ENCODE results near the gene NKAIN4. TPM values are rescaled to one million over a fixed set of nuclear protein-coding genes. Genes with fewer than 3 reads are reported as not detected.

The NKAIN4 gene
- total and polyA plus RNA-seq, 2 experiments from 2014 or later: 12.6 to 13.2 TPM

DNA sequence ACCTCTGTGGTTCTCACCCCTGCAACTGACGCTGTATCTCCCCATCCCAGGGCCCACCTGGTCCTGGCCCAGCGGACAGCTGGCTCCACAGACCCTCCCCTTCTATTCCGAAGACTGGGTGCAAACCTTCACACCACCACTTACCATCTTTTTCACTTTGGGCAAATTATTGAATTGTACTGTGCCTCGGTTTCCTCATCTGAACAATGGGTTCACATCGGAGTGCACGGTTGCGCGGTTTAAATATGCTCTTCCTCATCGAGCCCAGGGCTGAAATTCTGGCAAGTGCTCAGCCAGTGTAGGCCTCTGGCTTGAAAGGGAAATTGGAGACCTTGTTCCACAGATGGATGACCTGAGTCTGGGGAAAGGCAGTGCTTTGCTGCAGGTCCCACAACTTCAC lies 15.5 kb upstream of the NKAIN4 start:
- Histone ChIP-seq H3K27ac (ENCODE audit: low read depth) (no peak overlapping the region), H3F3A (replicated peaks; ENCODE audit: low read depth) (no peaks in the 10 kb centered on the region), H3K79me2 (replicated peaks; ENCODE audit: insufficient read depth) (peaks cover 20% of the 10 kb centered on the region), H2AFZ (no peak overlapping the region), H3K4me2 (no peak overlapping the region), H3K9me2 (ENCODE audit: insufficient read depth) (no peaks in the 10 kb centered on the region), H3K4me3 (no peak overlapping the region), H3K27me3 (ENCODE audit: insufficient read depth) (no peaks in the 10 kb centered on the region), H3K36me3 (ENCODE audit: insufficient read depth) (no peaks in the 10 kb centered on the region), H3K4me1 (ENCODE audit: insufficient read depth) (peaks cover 8% of the 10 kb centered on the region; the same call in 1 of the 2 replicates), H4K20me1 (replicated peaks; ENCODE audit: insufficient read depth) (peaks cover 10% of the 10 kb centered on the region; the same call in 1 of the 2 replicates)
- ATAC-seq (no peak), DNase-seq (ENCODE audit: low spot score) (no peak)
- TF ChIP-seq NANOG (IDR thresholded peaks at IDR 0.05; ENCODE audit: borderline replicate concordance) (no peak), STAT1 (IDR thresholded peaks at IDR 0.05; ENCODE audit: unreplicated experiment) (no peak), ZNF331 (CRISPR knock-in tag; IDR thresholded peaks at IDR 0.05; ENCODE audit: low read depth) (no peak), EZH2 (IDR thresholded peaks at IDR 0.05; ENCODE audit: low read depth, unreplicated experiment) (no peak)
- TF ChIP-seq, protein P1, sequence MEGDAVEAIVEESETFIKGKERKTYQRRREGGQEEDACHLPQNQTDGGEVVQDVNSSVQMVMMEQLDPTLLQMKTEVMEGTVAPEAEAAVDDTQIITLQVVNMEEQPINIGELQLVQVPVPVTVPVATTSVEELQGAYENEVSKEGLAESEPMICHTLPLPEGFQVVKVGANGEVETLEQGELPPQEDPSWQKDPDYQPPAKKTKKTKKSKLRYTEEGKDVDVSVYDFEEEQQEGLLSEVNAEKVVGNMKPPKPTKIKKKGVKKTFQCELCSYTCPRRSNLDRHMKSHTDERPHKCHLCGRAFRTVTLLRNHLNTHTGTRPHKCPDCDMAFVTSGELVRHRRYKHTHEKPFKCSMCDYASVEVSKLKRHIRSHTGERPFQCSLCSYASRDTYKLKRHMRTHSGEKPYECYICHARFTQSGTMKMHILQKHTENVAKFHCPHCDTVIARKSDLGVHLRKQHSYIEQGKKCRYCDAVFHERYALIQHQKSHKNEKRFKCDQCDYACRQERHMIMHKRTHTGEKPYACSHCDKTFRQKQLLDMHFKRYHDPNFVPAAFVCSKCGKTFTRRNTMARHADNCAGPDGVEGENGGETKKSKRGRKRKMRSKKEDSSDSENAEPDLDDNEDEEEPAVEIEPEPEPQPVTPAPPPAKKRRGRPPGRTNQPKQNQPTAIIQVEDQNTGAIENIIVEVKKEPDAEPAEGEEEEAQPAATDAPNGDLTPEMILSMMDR (conservative IDR thresholded peaks at IDR 0.05; ENCODE audit: low read depth in 2 of 2): no peak
- peaks cover 19% of the 10 kb centered on the region for H3K27me3 Mint-ChIP-seq (ENCODE audit: insufficient read depth, low read depth, poor library complexity)
- no peak overlapping the region for H3K27ac Mint-ChIP-seq
- H3K4me1 Mint-ChIP-seq: peaks cover 11% of the 10 kb centered on the region
- H3K36me3 Mint-ChIP-seq (ENCODE audit: low read depth): no peaks in the 10 kb centered on the region; the same call in 2 of the 3 replicates
- no peaks in the 10 kb centered on the region for H3K9me3 Mint-ChIP-seq
- no peak overlapping the region; the same call in 2 of the 3 replicates for H3K4me3 Mint-ChIP-seq

DNA sequence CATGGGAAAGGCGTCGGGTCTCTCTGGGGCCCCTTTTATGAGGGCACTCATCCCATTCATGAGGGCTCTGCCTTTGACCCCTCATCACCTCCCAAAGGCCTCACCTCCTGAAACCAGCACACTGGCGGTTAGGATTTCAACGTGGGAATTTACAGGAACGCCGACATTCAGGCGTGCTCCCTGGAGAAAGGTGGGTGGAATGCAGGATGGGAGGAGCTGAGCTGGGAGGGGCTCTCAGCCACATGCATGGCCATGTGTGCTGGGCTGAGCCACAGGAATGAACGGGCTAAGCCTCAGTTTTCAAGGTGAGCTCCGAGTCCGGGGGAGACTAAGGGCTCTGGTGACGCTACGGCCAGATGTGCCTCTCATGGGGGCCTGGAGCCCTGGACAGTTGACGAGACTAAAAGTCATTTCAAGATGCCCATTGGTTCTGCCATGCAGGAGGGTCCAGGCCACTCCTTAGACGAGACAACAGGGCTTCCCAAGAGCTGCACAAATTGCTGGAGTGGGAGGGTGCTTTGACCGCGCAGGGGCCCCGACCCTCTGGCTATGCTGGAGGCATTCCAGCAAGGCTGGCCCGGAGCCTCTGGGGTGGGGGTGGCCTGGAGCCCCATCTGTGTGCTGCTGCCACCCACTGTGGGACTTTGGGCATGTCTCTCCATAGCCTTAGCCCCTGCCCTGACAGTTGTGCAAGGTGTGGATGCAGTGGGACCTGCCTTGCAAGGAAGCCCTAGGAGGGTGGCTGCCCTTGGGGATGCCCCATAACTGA lies 14.6 kb upstream of the NKAIN4 start:
- H3F3A ChIP-seq (replicated peaks; ENCODE audit: low read depth): no peaks in the 10 kb centered on the region
- H3K4me2 ChIP-seq: no peak overlapping the region
- peaks cover 5% of the 10 kb centered on the region; the same call in 1 of the 2 replicates for H4K20me1 ChIP-seq (replicated peaks; ENCODE audit: insufficient read depth)
- peaks cover 11% of the 10 kb centered on the region for H3K79me2 ChIP-seq (replicated peaks; ENCODE audit: insufficient read depth)
- DNase-seq (ENCODE audit: low spot score) (peak; percentile 45), ATAC-seq (peak; percentile 17)
- Mint-ChIP-seq H3K27ac (no peak overlapping the region), H3K27me3 (ENCODE audit: insufficient read depth, low read depth, poor library complexity) (peaks cover 20% of the 10 kb centered on the region), H3K4me3 (no peak overlapping the region), H3K9me3 (no peaks in the 10 kb centered on the region), H3K36me3 (ENCODE audit: low read depth) (no peaks in the 10 kb centered on the region; the same call in 2 of the 3 replicates), H3K4me1 (peaks cover 10% of the 10 kb centered on the region)
- no peaks in the 10 kb centered on the region for H3K9me2 ChIP-seq (ENCODE audit: insufficient read depth)
- no peak overlapping the region for H3K27ac ChIP-seq (ENCODE audit: low read depth)
- H3K4me3 ChIP-seq: no peak overlapping the region
- H3K4me1 ChIP-seq (ENCODE audit: insufficient read depth): peaks cover 6% of the 10 kb centered on the region; the same call in 1 of the 2 replicates
- H3K36me3 ChIP-seq (ENCODE audit: insufficient read depth): no peaks in the 10 kb centered on the region
- H2AFZ ChIP-seq: no peak overlapping the region
- H3K27me3 ChIP-seq (ENCODE audit: insufficient read depth): no peaks in the 10 kb centered on the region
- TF ChIP-seq POLR2AphosphoS5 (IDR thresholded peaks at IDR 0.05; ENCODE audit: low read depth) (no peak), JUNB (IDR thresholded peaks at IDR 0.05; ENCODE audit: unreplicated experiment) (no peak), EZH2phosphoT487 (IDR thresholded peaks at IDR 0.05; ENCODE audit: unreplicated experiment) (no peak), REST (IDR thresholded peaks at IDR 0.05; ENCODE audit: unreplicated experiment) (no peak), ZNF114 (CRISPR knock-in tag; IDR thresholded peaks at IDR 0.05) (no peak)
